Trophoblast cell (in vitro differentiated cells and primary cell): ENCODE results near the gene ROBO1.

ENCODE experiments used
- DNase-seq, 2 donors: peaks; one replicate each; pipeline ENCODE4 v3.0.0-alpha.2; 2016
- H2AFZ ChIP-seq: 2 replicates; pipeline ENCODE4 v1.6.1; 2013; ENCODE audit warnings: low read length, moderate library complexity, mild to moderate bottlenecking; ENCODE audit not compliant: insufficient read depth, poor library complexity
- H2AK5ac ChIP-seq: 2 replicates; pipeline ENCODE4 v1.6.1; 2013; ENCODE audit warnings: mild to moderate bottlenecking, low read length
- H2BK120ac ChIP-seq: 2 replicates; pipeline ENCODE4 v1.6.1; 2013; ENCODE audit warnings: low read length, mild to moderate bottlenecking, moderate library complexity; ENCODE audit not compliant: insufficient read depth, poor library complexity
- H2BK12ac ChIP-seq: 2 replicates; pipeline ENCODE4 v1.6.1; 2013; ENCODE audit warnings: mild to moderate bottlenecking, low read length, moderate library complexity
- H2BK5ac ChIP-seq: 2 replicates; pipeline ENCODE4 v1.6.1; 2013; ENCODE audit warnings: low read length, low read depth, moderate library complexity, mild to moderate bottlenecking; ENCODE audit not compliant: poor library complexity
- H3K14ac ChIP-seq: 2 replicates; pipeline ENCODE4 v1.6.1; 2013; ENCODE audit warnings: mild to moderate bottlenecking, low read length
- H3K18ac ChIP-seq: 2 replicates; pipeline ENCODE4 v1.6.1; 2013; ENCODE audit warnings: mild to moderate bottlenecking, low read length
- H3K23ac ChIP-seq: 2 replicates; pipeline ENCODE4 v1.6.1; 2013; ENCODE audit warnings: low read length
- H3K27ac ChIP-seq: 2 replicates; pipeline ENCODE4 v1.5.1; 2013; ENCODE audit warnings: low read depth, mild to moderate bottlenecking, inconsistent platforms, low read length, moderate library complexity
- H3K27me3 ChIP-seq: 2 replicates; pipeline ENCODE4 v1.6.1; 2013; ENCODE audit warnings: inconsistent platforms, mild to moderate bottlenecking, low read length, moderate library complexity; ENCODE audit not compliant: insufficient read depth
- H3K36me3 ChIP-seq, 2 experiments: 1 replicate in 1 of 2; 2 replicates in 1 of 2; pipeline ENCODE4 v1.6.1; 2013; ENCODE audit warnings: low read length in 2 of 2, mild to moderate bottlenecking in 2 of 2, moderate library complexity in 1 of 2; ENCODE audit not compliant: insufficient read depth in 2 of 2, control insufficient read depth in 1 of 2
- H3K4ac ChIP-seq: 2 replicates; pipeline ENCODE4 v1.6.1; 2013; ENCODE audit warnings: low read depth, mild to moderate bottlenecking, low read length, moderate library complexity
- H3K4me1 ChIP-seq, 2 experiments: 1 replicate in 1 of 2; 2 replicates in 1 of 2; pipeline ENCODE4 v1.6.1; 2013; ENCODE audit warnings: low read length in 2 of 2, mild to moderate bottlenecking in 2 of 2, moderate library complexity in 1 of 2; ENCODE audit not compliant: insufficient read depth in 2 of 2, control insufficient read depth in 1 of 2
- H3K4me2 ChIP-seq: 2 replicates; pipeline ENCODE4 v1.6.1; 2013; ENCODE audit warnings: inconsistent platforms, mild to moderate bottlenecking, low read length, moderate library complexity
- H3K4me3 ChIP-seq: 2 replicates; pipeline ENCODE4 v1.5.1; 2013; ENCODE audit warnings: mild to moderate bottlenecking, low read depth, low read length, inconsistent platforms
- H3K79me1 ChIP-seq: one replicate; pipeline ENCODE4 v1.6.1; 2013; ENCODE audit warnings: low read length
- H3K79me2 ChIP-seq: 2 replicates; pipeline ENCODE4 v1.6.1; 2013; ENCODE audit warnings: low read length, mild to moderate bottlenecking; ENCODE audit not compliant: control insufficient read depth, insufficient read depth, poor library complexity
- H3K9ac ChIP-seq: 2 replicates; pipeline ENCODE4 v1.6.1; 2013; ENCODE audit warnings: mild to moderate bottlenecking, low read length
- H3K9me3 ChIP-seq: 2 replicates; pipeline ENCODE4 v1.6.1; 2013; ENCODE audit warnings: low read depth, mild to moderate bottlenecking, control low read depth, inconsistent platforms, low read length; ENCODE audit not compliant: insufficient read depth
- H4K12ac ChIP-seq: 2 replicates; pipeline ENCODE4 v1.6.1; 2013; ENCODE audit warnings: low read depth, mild to moderate bottlenecking, low read length, moderate library complexity
- H4K8ac ChIP-seq: 2 replicates; pipeline ENCODE4 v1.6.1; 2013; ENCODE audit warnings: low read depth, mild to moderate bottlenecking, low read length, moderate library complexity
- H4K91ac ChIP-seq: one replicate; pipeline ENCODE4 v1.6.1; 2013; ENCODE audit warnings: low read depth, mild to moderate bottlenecking, low read length, moderate library complexity
- WGBS: extraction: QIAGEN DNeasy Blood & Tissue Kit; methylation state at CpG from one replicate; pipeline ENCODE4 v1.1.7; 2013; ENCODE audit warnings: missing lambda C conversion rate; ENCODE audit not compliant: insufficient read length, insufficient coverage; ENCODE audit errors: extremely low coverage; 5-methylcytosine and 5-hydroxymethylcytosine counted together

Gene ROBO1

GRCh38 chr3:78875851-78876250 lies 891.9 kb downstream of the ROBO1 start:
- Histone ChIP-seq H3K36me3 (no peaks in the 10 kb centered on the region), H3K9me3 (no peaks in the 10 kb centered on the region), H2BK120ac (no peak overlapping the region)

GRCh38 chr3:78875436-78875835 lies 892.4 kb downstream of the ROBO1 start:
- no peak overlapping the region for H3K23ac ChIP-seq
- no CpG with 5 or more reads among the region's 4 CpGs for WGBS

More at GRCh38 chr3:78875851-78876250, 891.9 kb downstream of the ROBO1 start:
- Histone ChIP-seq H4K8ac (no peak overlapping the region), H3K18ac (no peak overlapping the region), H3K4ac (no peak overlapping the region), H3K27me3 (no peaks in the 10 kb centered on the region), H3K23ac (no peak overlapping the region), H4K91ac (no peak overlapping the region), H2AK5ac (no peak overlapping the region), H3K4me2 (no peak overlapping the region), H3K79me2 (no peaks in the 10 kb centered on the region), H3K4me1 (peaks cover 0 to under 1% of the 10 kb centered on the region in 2 experiments), H3K9ac (no peak overlapping the region), H4K12ac (no peak overlapping the region), H3K4me3 (no peak overlapping the region), H2BK12ac (no peak overlapping the region), H3K27ac (no peak overlapping the region), H3K14ac (no peak overlapping the region), H2BK5ac (no peak overlapping the region), H3K79me1 (no peaks in the 10 kb centered on the region), H2AFZ (no peak overlapping the region)
- no peak for DNase-seq

GRCh38 chr3:78873641-78874040 lies 894.2 kb downstream of the ROBO1 start:
- no peak overlapping the region for H3K9ac ChIP-seq
- no peak for DNase-seq
- no CpG with 5 or more reads among the region's 2 CpGs for WGBS

More at GRCh38 chr3:78875436-78875835, 892.4 kb downstream of the ROBO1 start:
- no peak overlapping the region for H3K27ac ChIP-seq
- no peak overlapping the region for H3K4me3 ChIP-seq
- no peaks in the 10 kb centered on the region for H3K79me2 ChIP-seq
- H2BK12ac ChIP-seq = no peak overlapping the region
- no peak overlapping the region for H2AFZ ChIP-seq
- H3K27me3 ChIP-seq = no peaks in the 10 kb centered on the region
- no peak overlapping the region for H3K18ac ChIP-seq
- H3K79me1 ChIP-seq = no peaks in the 10 kb centered on the region
- H3K36me3 ChIP-seq = no peaks in the 10 kb centered on the region
- no peak overlapping the region for H2BK120ac ChIP-seq
- no peak overlapping the region for H2BK5ac ChIP-seq
- no peak overlapping the region for H4K91ac ChIP-seq
- no peak overlapping the region for H4K8ac ChIP-seq
- H3K4ac ChIP-seq = no peak overlapping the region
- no peak overlapping the region for H3K14ac ChIP-seq
- no peaks in the 10 kb centered on the region for H3K9me3 ChIP-seq
- H2AK5ac ChIP-seq = no peak overlapping the region
- no peaks in the 10 kb centered on the region for H3K4me1 ChIP-seq
- no peak overlapping the region for H3K4me2 ChIP-seq
- no peak for DNase-seq
- H3K9ac ChIP-seq = no peak overlapping the region
- H4K12ac ChIP-seq = no peak overlapping the region

GRCh38 chr3:78872195-78872594 lies 895.6 kb downstream of the ROBO1 start:
- Histone ChIP-seq H3K9ac (no peak overlapping the region), H2BK12ac (no peak overlapping the region), H3K18ac (no peak overlapping the region), H3K4ac (no peak overlapping the region), H4K12ac (no peak overlapping the region), H3K9me3 (no peaks in the 10 kb centered on the region), H3K27ac (no peak overlapping the region), H3K79me2 (no peaks in the 10 kb centered on the region), H2AK5ac (no peak overlapping the region), H3K79me1 (no peaks in the 10 kb centered on the region), H4K8ac (no peak overlapping the region), H3K4me3 (no peak overlapping the region), H2BK120ac (no peak overlapping the region), H3K4me2 (no peak overlapping the region), H3K4me1 (no peaks in the 10 kb centered on the region), H3K36me3 (no peaks in the 10 kb centered on the region), H3K14ac (no peak overlapping the region), H3K27me3 (no peaks in the 10 kb centered on the region), H3K23ac (no peak overlapping the region), H4K91ac (no peak overlapping the region), H2BK5ac (no peak overlapping the region), H2AFZ (no peak overlapping the region)
- DNase-seq = no peak
- WGBS = no CpG with 5 or more reads among the region's 3 CpGs

More at GRCh38 chr3:78873641-78874040, 894.2 kb downstream of the ROBO1 start:
- no peak overlapping the region for H4K91ac ChIP-seq
- no peak overlapping the region for H3K18ac ChIP-seq
- no peak overlapping the region for H3K23ac ChIP-seq
- H3K27ac ChIP-seq = no peak overlapping the region
- no peak overlapping the region for H2BK120ac ChIP-seq
- no peak overlapping the region for H3K14ac ChIP-seq
- no peak overlapping the region for H4K12ac ChIP-seq
- no peaks in the 10 kb centered on the region for H3K79me1 ChIP-seq
- no peak overlapping the region for H3K4me2 ChIP-seq
- H3K36me3 ChIP-seq = no peaks in the 10 kb centered on the region
- no peaks in the 10 kb centered on the region for H3K9me3 ChIP-seq
- H3K79me2 ChIP-seq = no peaks in the 10 kb centered on the region
- no peak overlapping the region for H4K8ac ChIP-seq
- no peak overlapping the region for H2BK5ac ChIP-seq
- no peak overlapping the region for H2AK5ac ChIP-seq
- no peak overlapping the region for H3K4ac ChIP-seq
- H2BK12ac ChIP-seq = no peak overlapping the region
- no peaks in the 10 kb centered on the region for H3K27me3 ChIP-seq
- H2AFZ ChIP-seq = no peak overlapping the region
- no peaks in the 10 kb centered on the region for H3K4me1 ChIP-seq
- no peak overlapping the region for H3K4me3 ChIP-seq
